Hepatocyte (in vitro differentiated cells): ENCODE data around the gene HIVEP1. TPM values are rescaled to one million over a fixed set of nuclear protein-coding genes. Genes with fewer than 3 reads are reported as not detected.

Source experiments
- DNase-seq: peaks from one replicate; pipeline ENCODE4 v3.0.0-alpha.2; 2016; ENCODE audit warnings: low spot score
- H2AFZ ChIP-seq: fragments of 200-600 bp; sonication (generic); 2 replicates; pipeline ENCODE4 v1.6.0; 2016; ENCODE audit warnings: antibody characterized with exemption, mild to moderate bottlenecking
- H3K27ac ChIP-seq: fragments of 200-600 bp; sonication (generic); 2 replicates; pipeline ENCODE4 v1.5.1; 2016; ENCODE audit warnings: mild to moderate bottlenecking
- H3K27me3 ChIP-seq: fragments of 200-600 bp; sonication (generic); 2 replicates; pipeline ENCODE4 v1.6.1; 2016
- H3K36me3 ChIP-seq: fragments of 200-600 bp; sonication (generic); replicated peaks from 2 replicates; pipeline ENCODE4 v1.5.1; 2016; ENCODE audit warnings: low read depth; ENCODE audit not compliant: insufficient read depth
- H3K4me1 ChIP-seq: fragments of 200-600 bp; sonication (generic); 2 replicates; pipeline ENCODE4 v1.5.1; 2016; ENCODE audit warnings: mild to moderate bottlenecking, moderate library complexity; ENCODE audit not compliant: insufficient read depth
- H3K4me2 ChIP-seq: fragments of 200-600 bp; sonication (generic); 2 replicates; pipeline ENCODE4 v1.6.0; 2016
- H3K4me3 ChIP-seq: fragments of 200-600 bp; sonication (generic); 2 replicates; pipeline ENCODE4 v1.5.1; 2016; ENCODE audit warnings: mild to moderate bottlenecking
- H3K79me2 ChIP-seq: fragments of 200-600 bp; sonication (generic); 2 replicates; pipeline ENCODE4 v1.6.0; 2017; ENCODE audit warnings: mild to moderate bottlenecking
- H3K9me2 ChIP-seq: fragments of 200-600 bp; sonication (generic); replicated peaks from 2 replicates; pipeline ENCODE4 v1.6.0; 2017; ENCODE audit warnings: mild to moderate bottlenecking; ENCODE audit not compliant: insufficient read depth
- H3K9me3 ChIP-seq: fragments of 200-600 bp; sonication (generic); 2 replicates; pipeline ENCODE4 v1.5.1; 2016; ENCODE audit warnings: low read depth, mild to moderate bottlenecking
- H4K20me1 ChIP-seq: fragments of 200-600 bp; sonication (generic); 2 replicates; pipeline ENCODE4 v1.6.0; 2016; ENCODE audit warnings: mild to moderate bottlenecking; ENCODE audit not compliant: insufficient read depth, poor library complexity, severe bottlenecking
- EZH2 ChIP-seq: fragments of 200-600 bp; sonication (generic); IDR thresholded peaks from 2 replicates; pipeline ENCODE4 v1.6.1; 2016; ENCODE audit warnings: antibody characterized with exemption, mild to moderate bottlenecking, borderline replicate concordance
- EZH2phosphoT487 ChIP-seq: fragments of 200-600 bp; sonication (generic); IDR thresholded peaks from one replicate; pipeline ENCODE4 v1.6.1; 2018; ENCODE audit warnings: antibody characterized with exemption, mild to moderate bottlenecking, low read depth, moderate library complexity; ENCODE audit not compliant: unreplicated experiment, severe bottlenecking
- WGBS: methylation state at CpG from one replicate; pipeline ENCODE4 v1.1.6; 2016; ENCODE audit warnings: low lambda C conversion rate; ENCODE audit errors: missing lambda C conversion rate; 5-methylcytosine and 5-hydroxymethylcytosine counted together
- polyA plus RNA-seq: library from polyadenylated mRNA; unstranded; fragments of >200 nt; fragmentation: Nextera tagmentation; extraction: Ambion mirVana; gene quantifications from 2 replicates; pipeline ENCODE4 v1.2.1, GENCODE V29; 2016
- total RNA-seq: library from RNA; depleted of rRNA; stranded (reverse); fragments of >200 nt; gene quantifications from 2 replicates; pipeline ENCODE4 v1.2.3, GENCODE V29; 2014
- TF ChIP-seq, protein P1 (sequence below): fragments of 200-600 bp; sonication (generic); IDR thresholded peaks from 2 replicates; pipeline ENCODE4 v1.5.1; 2016; ENCODE audit warnings: antibody characterized with exemption, mild to moderate bottlenecking; ENCODE audit not compliant: poor library complexity

Gene HIVEP1
- total and polyA plus RNA-seq, 2 experiments from 2014 or later, result 8.7 to 33.7 TPM

DNA sequence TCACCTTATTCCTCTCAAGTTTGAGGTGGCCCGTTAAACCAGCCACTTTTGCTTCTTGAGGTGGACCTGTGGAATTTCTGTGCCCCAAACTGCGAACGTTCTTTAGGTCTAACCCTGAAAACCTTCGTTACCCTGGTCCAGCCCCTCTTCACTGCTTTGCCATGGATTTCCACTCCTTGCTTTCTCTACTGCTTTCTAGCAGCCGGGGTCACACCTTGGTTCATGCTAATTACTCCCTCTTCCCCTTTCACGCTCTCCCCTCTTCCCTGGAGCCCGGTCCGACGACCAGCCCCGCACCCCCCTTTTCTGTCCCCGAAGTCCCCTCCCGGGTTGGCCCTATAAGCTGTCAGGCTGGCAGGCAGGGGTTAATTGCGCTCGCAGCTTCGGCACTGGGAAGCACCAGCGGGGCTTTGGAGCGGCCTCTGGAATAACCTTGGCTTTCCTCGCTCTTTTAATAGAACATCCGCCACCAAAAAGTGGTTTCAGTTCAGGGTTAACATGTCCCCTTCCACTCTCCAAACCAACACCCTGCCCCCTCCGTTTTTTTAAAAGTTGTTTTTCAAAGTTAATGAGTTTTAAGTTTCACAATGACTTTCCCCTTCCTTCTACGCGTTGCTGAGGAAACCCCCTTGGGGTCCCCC, 1.4 kb upstream of the HIVEP1 start:
- Histone ChIP-seq H3K79me2 (peaks cover 35% of the 10 kb centered on the region), H3K36me3 (no peaks in the 10 kb centered on the region)
- WGBS, result 2% methylated on average over 17 of the region's 22 CpGs

DNA sequence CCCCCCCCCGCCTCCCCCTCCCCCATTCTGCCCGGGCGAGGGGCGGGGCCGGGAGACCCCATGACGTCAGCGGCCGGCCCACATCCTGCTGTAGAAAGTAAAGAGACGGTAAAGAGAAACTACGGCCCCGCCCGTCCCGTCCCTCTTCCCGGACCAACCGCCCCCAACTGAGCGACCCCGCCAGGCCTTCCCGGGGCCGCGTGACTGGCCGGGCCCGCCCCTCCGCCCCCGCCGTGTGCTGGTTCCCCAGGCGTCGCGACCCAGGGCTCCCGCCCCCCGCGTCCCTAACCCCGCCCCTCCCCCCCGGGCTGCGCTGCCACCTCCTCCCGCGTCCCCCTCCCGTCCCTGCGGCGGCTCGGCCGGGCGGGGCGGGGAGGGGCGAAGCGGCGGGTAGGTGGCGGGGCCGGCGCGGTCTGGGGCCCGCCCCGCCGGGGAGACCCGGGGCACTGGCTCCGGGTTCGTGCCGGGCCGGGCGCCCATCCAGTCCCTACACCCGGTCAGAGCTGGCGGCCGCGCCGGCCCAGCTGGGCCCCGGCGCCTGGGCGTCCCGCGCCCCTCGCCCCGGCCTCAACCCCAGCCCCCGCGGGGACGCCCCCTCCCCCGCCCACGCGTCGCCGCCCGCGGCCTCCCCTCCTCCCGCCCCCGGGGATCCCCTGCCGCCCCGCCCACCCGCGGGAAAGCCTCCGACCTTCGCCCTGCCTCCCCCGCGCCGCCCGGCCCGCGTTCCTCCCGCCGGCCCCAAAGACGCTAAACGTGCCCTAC, 655 bp upstream of the HIVEP1 start:
- Histone ChIP-seq H4K20me1 (peaks cover 17% of the 10 kb centered on the region), H3K9me3 (no peaks in the 10 kb centered on the region), H3K4me2 (no peak overlapping the region), H3K4me3 (no peak overlapping the region), H3K27ac (peak overlapping the region; percentile 99), H3K27me3 (no peaks in the 10 kb centered on the region), H3K4me1 (peaks cover 20% of the 10 kb centered on the region), H3K9me2 (no peaks in the 10 kb centered on the region), H2AFZ (no peak overlapping the region), H3K79me2 (peaks cover 42% of the 10 kb centered on the region), H3K36me3 (no peaks in the 10 kb centered on the region)
- WGBS, result 0% methylated on average over 7 of the region's 99 CpGs
- DNase-seq, result peak; percentile 99
- TF ChIP-seq, protein P1, sequence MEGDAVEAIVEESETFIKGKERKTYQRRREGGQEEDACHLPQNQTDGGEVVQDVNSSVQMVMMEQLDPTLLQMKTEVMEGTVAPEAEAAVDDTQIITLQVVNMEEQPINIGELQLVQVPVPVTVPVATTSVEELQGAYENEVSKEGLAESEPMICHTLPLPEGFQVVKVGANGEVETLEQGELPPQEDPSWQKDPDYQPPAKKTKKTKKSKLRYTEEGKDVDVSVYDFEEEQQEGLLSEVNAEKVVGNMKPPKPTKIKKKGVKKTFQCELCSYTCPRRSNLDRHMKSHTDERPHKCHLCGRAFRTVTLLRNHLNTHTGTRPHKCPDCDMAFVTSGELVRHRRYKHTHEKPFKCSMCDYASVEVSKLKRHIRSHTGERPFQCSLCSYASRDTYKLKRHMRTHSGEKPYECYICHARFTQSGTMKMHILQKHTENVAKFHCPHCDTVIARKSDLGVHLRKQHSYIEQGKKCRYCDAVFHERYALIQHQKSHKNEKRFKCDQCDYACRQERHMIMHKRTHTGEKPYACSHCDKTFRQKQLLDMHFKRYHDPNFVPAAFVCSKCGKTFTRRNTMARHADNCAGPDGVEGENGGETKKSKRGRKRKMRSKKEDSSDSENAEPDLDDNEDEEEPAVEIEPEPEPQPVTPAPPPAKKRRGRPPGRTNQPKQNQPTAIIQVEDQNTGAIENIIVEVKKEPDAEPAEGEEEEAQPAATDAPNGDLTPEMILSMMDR, result no peak
- no peak for TF ChIP-seq EZH2phosphoT487
- no peak for TF ChIP-seq EZH2

More for the DNA sequence above, 1.4 kb upstream of the HIVEP1 start:
- peaks cover 20% of the 10 kb centered on the region for H3K4me1 ChIP-seq
- H2AFZ ChIP-seq, result peak overlapping the region; percentile 42
- H3K9me3 ChIP-seq, result no peaks in the 10 kb centered on the region
- H3K4me3 ChIP-seq, result peak overlapping the region; percentile 60
- no peaks in the 10 kb centered on the region for H3K27me3 ChIP-seq
- TF ChIP-seq EZH2, result no peak
- TF ChIP-seq EZH2phosphoT487, result no peak
- TF ChIP-seq, protein P1, result no peak
- peaks cover 11% of the 10 kb centered on the region for H4K20me1 ChIP-seq
- H3K9me2 ChIP-seq, result no peaks in the 10 kb centered on the region
- peak overlapping the region; percentile 87 for H3K4me2 ChIP-seq
- DNase-seq, result peak; percentile 81
- H3K27ac ChIP-seq, result peak overlapping the region; percentile 99

GRCh38 chr6:12012558-12013306, 620 bp downstream of the HIVEP1 start:
- Histone ChIP-seq H3K36me3 (no peaks in the 10 kb centered on the region), H3K4me3 (peak overlapping the region; percentile 86), H3K9me2 (no peaks in the 10 kb centered on the region), H3K9me3 (no peaks in the 10 kb centered on the region), H2AFZ (no peak overlapping the region), H3K4me1 (peaks cover 12% of the 10 kb centered on the region), H3K79me2 (peaks cover 52% of the 10 kb centered on the region), H3K27ac (peak overlapping the region; percentile 99), H3K27me3 (no peaks in the 10 kb centered on the region), H3K4me2 (peak overlapping the region; percentile 77), H4K20me1 (peaks cover 17% of the 10 kb centered on the region)
- DNase-seq, result peak; percentile 92
- WGBS, result under 1% methylated on average over 22 of the region's 60 CpGs
- TF ChIP-seq EZH2phosphoT487 (no peak), EZH2 (no peak)
- TF ChIP-seq, protein P1, result no peak
